ENCODE data around the gene AGXT2. TPM values are rescaled to one million over a fixed set of nuclear protein-coding genes. Genes with fewer than 3 reads are reported as not detected.

Gene AGXT2
- total RNA-seq, 6 donors from 2014 or later, result not detected

DNA sequence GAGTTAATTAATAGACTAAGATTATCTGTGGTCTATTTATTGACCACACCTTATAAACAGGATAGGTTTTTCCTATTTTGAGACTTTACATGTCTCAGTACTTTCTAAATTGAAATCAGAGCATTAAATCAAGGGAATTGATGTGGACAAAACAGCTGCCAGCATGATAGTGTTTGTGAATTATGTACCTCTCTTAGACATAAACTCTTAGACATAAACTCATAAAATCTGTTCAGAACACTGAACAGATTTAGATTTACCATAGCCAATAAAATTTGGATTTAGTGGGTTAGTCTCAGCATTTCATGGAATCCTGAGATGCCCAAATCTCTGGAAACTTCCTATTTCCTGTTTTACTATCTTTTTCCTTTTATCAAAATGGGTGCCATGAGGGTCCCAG is 11.5 kb upstream of the AGXT2 start:
- TF ChIP-seq, protein P1, sequence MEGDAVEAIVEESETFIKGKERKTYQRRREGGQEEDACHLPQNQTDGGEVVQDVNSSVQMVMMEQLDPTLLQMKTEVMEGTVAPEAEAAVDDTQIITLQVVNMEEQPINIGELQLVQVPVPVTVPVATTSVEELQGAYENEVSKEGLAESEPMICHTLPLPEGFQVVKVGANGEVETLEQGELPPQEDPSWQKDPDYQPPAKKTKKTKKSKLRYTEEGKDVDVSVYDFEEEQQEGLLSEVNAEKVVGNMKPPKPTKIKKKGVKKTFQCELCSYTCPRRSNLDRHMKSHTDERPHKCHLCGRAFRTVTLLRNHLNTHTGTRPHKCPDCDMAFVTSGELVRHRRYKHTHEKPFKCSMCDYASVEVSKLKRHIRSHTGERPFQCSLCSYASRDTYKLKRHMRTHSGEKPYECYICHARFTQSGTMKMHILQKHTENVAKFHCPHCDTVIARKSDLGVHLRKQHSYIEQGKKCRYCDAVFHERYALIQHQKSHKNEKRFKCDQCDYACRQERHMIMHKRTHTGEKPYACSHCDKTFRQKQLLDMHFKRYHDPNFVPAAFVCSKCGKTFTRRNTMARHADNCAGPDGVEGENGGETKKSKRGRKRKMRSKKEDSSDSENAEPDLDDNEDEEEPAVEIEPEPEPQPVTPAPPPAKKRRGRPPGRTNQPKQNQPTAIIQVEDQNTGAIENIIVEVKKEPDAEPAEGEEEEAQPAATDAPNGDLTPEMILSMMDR (IDR thresholded peaks at IDR 0.05), result no peak
- TF ChIP-seq EP300 (IDR thresholded peaks at IDR 0.05), result no peak
- no peak for TF ChIP-seq POLR2AphosphoS5 (IDR thresholded peaks at IDR 0.05)
- TF ChIP-seq POLR2A (IDR thresholded peaks at IDR 0.05), result no peak
- no peaks in the 10 kb centered on the region for H3K27me3 ChIP-seq
- DNase-seq (no peak), ATAC-seq (ENCODE audit: low FRiP score in 2 of 2) (no peak)
- H3K36me3 ChIP-seq, result no peaks in the 10 kb centered on the region
- no peak overlapping the region for H3K4me3 ChIP-seq
- no peaks in the 10 kb centered on the region for H3K9me3 ChIP-seq
- H3K4me1 ChIP-seq, result no peaks in the 10 kb centered on the region
- H3K27ac ChIP-seq, result no peak overlapping the region

DNA sequence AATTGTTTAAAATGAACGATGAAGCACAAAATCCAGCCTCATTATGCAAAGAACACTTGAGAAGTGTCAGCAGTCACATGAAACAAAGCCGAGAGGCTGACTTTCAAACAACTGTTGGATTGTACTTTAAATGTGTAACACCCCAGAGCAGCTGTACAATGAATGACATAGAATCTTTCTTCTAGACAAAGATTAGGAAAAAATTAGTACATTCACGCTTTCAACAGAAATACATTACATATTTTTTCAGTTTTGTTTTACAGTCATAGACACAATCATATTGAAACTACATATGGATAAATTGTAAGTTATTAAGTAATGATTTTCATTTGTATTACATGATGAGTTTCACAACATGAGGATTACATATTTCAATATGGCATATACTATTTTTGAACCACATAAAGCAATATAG is 10.6 kb upstream of the AGXT2 start:
- ATAC-seq (ENCODE audit: low FRiP score in 2 of 2), result no peak

DNA sequence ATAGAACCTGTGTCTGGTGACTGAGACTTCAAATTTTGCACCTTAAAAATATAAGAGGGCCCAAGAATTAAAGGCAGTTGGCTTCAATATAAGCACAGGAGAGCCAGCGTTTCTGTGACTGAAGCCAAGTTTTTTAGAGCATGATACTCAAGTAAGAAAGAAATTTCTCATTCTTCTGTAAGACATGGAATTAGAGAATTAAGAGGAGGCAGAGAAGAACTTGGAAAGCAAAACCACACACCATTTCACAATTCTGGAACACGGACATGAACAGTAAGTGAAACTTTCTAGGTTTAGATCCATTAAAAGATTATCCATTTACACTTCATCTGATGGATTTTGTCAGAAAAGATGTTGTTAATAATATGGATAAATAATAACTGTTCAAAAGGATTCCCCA is 8.9 kb upstream of the AGXT2 start:
- ATAC-seq (ENCODE audit: low FRiP score in 2 of 2) (no peak), DNase-seq (no peak)
- no peaks in the 10 kb centered on the region for H3K4me1 ChIP-seq
- WGBS, 2 donors, result 53 to 57% methylated on average over 2 of the region's 2 CpGs
- no peak overlapping the region for H3K4me3 ChIP-seq
- H3K9me3 ChIP-seq, result no peaks in the 10 kb centered on the region
- H3K27me3 ChIP-seq, result no peaks in the 10 kb centered on the region
- no peaks in the 10 kb centered on the region for H3K36me3 ChIP-seq
- TF ChIP-seq, protein P1 (IDR thresholded peaks at IDR 0.05), result no peak
- TF ChIP-seq POLR2AphosphoS5 (IDR thresholded peaks at IDR 0.05), result no peak
- no peak for TF ChIP-seq EP300 (IDR thresholded peaks at IDR 0.05)
- TF ChIP-seq POLR2A (IDR thresholded peaks at IDR 0.05), result no peak
- H3K27ac ChIP-seq, result no peak overlapping the region

More for the DNA sequence above, 10.6 kb upstream of the AGXT2 start:
- Histone ChIP-seq H3K36me3 (no peaks in the 10 kb centered on the region), H3K27ac (no peak overlapping the region), H3K9me3 (no peaks in the 10 kb centered on the region), H3K4me3 (no peak overlapping the region), H3K4me1 (no peaks in the 10 kb centered on the region), H3K27me3 (no peaks in the 10 kb centered on the region)
- DNase-seq, result no peak
- TF ChIP-seq POLR2A (IDR thresholded peaks at IDR 0.05) (no peak), POLR2AphosphoS5 (IDR thresholded peaks at IDR 0.05) (no peak), EP300 (IDR thresholded peaks at IDR 0.05) (no peak)
- TF ChIP-seq, protein P1 (IDR thresholded peaks at IDR 0.05), result no peak
- WGBS, 2 donors, result 53 to 63% methylated on average over 3 of the region's 3 CpGs

DNA sequence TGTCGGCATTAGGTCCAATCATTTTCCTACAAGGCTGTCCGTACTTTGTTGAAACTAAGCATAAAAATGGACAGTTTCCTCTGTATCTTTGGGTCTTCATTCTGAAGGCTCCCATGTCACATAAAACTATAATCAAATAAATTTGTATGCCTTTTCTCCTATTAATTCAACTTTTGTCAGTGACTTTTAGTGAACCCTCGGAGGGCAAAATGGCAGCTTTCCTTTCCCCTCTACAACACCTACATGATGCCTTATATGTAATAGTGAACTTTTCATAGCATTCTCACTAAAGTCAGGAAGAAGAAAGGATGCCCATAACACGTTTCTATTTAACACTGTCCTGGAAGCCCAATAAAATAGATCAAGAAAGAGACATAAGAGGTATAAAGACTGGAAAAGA is 5.1 kb upstream of the AGXT2 start:
- no peak overlapping the region for H3K27ac ChIP-seq
- H3K4me1 ChIP-seq, result no peaks in the 10 kb centered on the region
- H3K9me3 ChIP-seq, result no peaks in the 10 kb centered on the region
- no peaks in the 10 kb centered on the region for H3K36me3 ChIP-seq
- H3K4me3 ChIP-seq, result no peak overlapping the region
- ATAC-seq (ENCODE audit: low FRiP score in 2 of 2) (no peak), DNase-seq (no peak)
- H3K27me3 ChIP-seq, result no peaks in the 10 kb centered on the region
- TF ChIP-seq POLR2A (IDR thresholded peaks at IDR 0.05), result no peak
- TF ChIP-seq POLR2AphosphoS5 (IDR thresholded peaks at IDR 0.05), result no peak
- TF ChIP-seq, protein P1 (IDR thresholded peaks at IDR 0.05), result no peak
- no peak for TF ChIP-seq EP300 (IDR thresholded peaks at IDR 0.05)
- WGBS, 2 donors, result 83 to 90% methylated on average over 4 of the region's 4 CpGs

DNA sequence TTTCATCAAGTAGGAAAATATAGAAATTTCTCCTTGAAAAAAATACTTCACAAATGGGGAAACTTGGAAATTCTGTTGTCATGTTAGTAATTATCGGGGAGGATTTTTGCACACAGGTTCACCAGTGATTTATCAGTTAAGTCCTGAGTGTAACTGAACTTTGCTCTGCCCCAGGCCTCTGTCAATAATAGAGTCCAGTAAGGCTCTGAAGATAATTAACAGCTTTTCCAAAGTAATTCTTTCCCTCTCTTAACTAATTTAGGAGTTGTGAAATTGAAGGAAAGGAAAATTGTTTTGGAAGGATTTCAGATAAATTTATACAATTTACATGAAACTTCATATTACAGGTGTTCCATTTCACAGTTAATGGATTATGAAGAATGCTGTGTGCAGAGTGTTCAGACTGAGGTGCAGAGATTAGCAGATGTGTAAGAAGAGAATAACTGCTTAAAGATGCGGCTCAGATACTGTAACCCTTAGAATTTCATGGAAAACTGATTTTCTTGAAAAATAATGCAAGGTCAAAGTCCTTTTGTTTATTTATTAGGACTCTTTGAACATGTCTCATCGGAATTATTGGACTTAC is 2.9 kb upstream of the AGXT2 start:
- H3K9me3 ChIP-seq, result no peaks in the 10 kb centered on the region
- no peak for DNase-seq
- no peaks in the 10 kb centered on the region for H3K36me3 ChIP-seq
- no peak overlapping the region for H3K27ac ChIP-seq
- no peaks in the 10 kb centered on the region for H3K4me1 ChIP-seq
- no peak overlapping the region for H3K4me3 ChIP-seq
- no peak for ATAC-seq (ENCODE audit: low FRiP score in 2 of 2)
- no peaks in the 10 kb centered on the region for H3K27me3 ChIP-seq
- TF ChIP-seq EP300 (IDR thresholded peaks at IDR 0.05), result no peak
- no peak for TF ChIP-seq POLR2AphosphoS5 (IDR thresholded peaks at IDR 0.05)
- TF ChIP-seq POLR2A (IDR thresholded peaks at IDR 0.05), result no peak
- TF ChIP-seq, protein P1 (IDR thresholded peaks at IDR 0.05), result no peak
- WGBS, 2 donors, result 91 to 93% methylated on average over 3 of the region's 3 CpGs
